Right atrium auricular region (tissue), 2 donors: ENCODE results near the gene TMEM53. TPM values are rescaled to one million over a fixed set of nuclear protein-coding genes. Genes with fewer than 3 reads are reported as not detected.
"Not testable (repeated sequence)": the region's sequence is repeated elsewhere in the genome, so short reads cannot be mapped to it uniquely, and the experiment has no call there.

Experiments
- DNase-seq: peaks from one replicate; pipeline ENCODE4 v3.0.0-alpha.2; 2019; ENCODE audit warnings: low spot score
- H3K27ac ChIP-seq, 2 donors: fragments of 200-600 bp; sonication (generic); 1 replicate in 1 of 2; 2 replicates in 1 of 2; pipeline ENCODE4 v1.5.1; 2016 to 2019
- H3K27me3 ChIP-seq, 2 donors: fragments of 200-600 bp; sonication (generic); one replicate each; pipeline versions ENCODE4 v1.5.1 to v1.6.0; 2017 to 2019
- H3K36me3 ChIP-seq: fragments of 200-600 bp; sonication (generic); one replicate; pipeline ENCODE4 v1.5.1; 2016
- H3K4me1 ChIP-seq, 2 donors: fragments of 200-600 bp; sonication (generic); one replicate each; pipeline versions ENCODE4 v1.5.1 to v1.6.0; 2017 to 2019
- H3K4me3 ChIP-seq, 2 donors: fragments of 200-600 bp; sonication (generic); 1 replicate in 1 of 2; 2 replicates in 1 of 2; pipeline ENCODE4 v1.5.1; 2017 to 2019; ENCODE audit warnings: mild to moderate bottlenecking in 1 of 2, moderate library complexity in 1 of 2
- H3K9me3 ChIP-seq, 2 donors: fragments of 200-600 bp; sonication (generic); one replicate each; pipeline ENCODE4 v1.5.1; 2019
- total RNA-seq, 2 donors: library from RNA; depleted of rRNA; stranded (reverse); fragments of >200 nt; gene quantifications; one replicate each; pipeline ENCODE4 v1.1.0, GENCODE V29; 2016
- TF ChIP-seq, protein P1 (sequence below), 2 donors: fragments of 200-600 bp; sonication (generic); IDR thresholded peaks; one replicate each; pipeline ENCODE4 v1.5.1; 2019; ENCODE audit warnings: antibody characterized with exemption in 2 of 2

Gene TMEM53
- total RNA-seq, 2 donors from 2014 or later, result 8.3 to 13.1 TPM

DNA sequence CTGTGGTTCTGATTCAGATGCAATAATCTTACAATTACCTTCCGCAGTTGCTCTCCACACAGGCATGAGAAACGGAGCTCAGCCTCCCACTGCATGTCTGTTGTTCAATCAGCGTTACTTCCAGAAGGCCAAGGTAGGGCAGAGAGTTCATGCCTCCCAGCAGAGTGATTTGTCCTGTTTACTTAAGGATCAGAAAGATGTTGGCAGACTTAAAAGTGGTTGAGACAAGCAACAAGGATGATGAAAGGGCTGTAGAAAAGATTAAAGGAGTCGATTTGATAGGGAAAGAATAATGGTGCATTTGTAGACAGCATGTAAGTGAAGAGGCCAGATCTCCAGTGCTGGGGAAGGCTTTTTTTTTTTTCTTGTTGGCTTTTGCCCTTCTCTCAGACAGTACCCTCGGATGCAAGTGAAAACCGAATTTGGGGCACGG, 26.9 kb upstream of the TMEM53 start:
- Histone ChIP-seq H3K9me3 (no peaks in the 10 kb centered on the region), H3K27ac (no peak overlapping the region), H3K4me3 (no peak overlapping the region), H3K36me3 (no peaks in the 10 kb centered on the region), H3K4me1 (no peaks in the 10 kb centered on the region), H3K27me3 (no peaks in the 10 kb centered on the region)
- TF ChIP-seq, protein P1, sequence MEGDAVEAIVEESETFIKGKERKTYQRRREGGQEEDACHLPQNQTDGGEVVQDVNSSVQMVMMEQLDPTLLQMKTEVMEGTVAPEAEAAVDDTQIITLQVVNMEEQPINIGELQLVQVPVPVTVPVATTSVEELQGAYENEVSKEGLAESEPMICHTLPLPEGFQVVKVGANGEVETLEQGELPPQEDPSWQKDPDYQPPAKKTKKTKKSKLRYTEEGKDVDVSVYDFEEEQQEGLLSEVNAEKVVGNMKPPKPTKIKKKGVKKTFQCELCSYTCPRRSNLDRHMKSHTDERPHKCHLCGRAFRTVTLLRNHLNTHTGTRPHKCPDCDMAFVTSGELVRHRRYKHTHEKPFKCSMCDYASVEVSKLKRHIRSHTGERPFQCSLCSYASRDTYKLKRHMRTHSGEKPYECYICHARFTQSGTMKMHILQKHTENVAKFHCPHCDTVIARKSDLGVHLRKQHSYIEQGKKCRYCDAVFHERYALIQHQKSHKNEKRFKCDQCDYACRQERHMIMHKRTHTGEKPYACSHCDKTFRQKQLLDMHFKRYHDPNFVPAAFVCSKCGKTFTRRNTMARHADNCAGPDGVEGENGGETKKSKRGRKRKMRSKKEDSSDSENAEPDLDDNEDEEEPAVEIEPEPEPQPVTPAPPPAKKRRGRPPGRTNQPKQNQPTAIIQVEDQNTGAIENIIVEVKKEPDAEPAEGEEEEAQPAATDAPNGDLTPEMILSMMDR (IDR thresholded peaks at IDR 0.05), result no peak
- DNase-seq, result no peak

DNA sequence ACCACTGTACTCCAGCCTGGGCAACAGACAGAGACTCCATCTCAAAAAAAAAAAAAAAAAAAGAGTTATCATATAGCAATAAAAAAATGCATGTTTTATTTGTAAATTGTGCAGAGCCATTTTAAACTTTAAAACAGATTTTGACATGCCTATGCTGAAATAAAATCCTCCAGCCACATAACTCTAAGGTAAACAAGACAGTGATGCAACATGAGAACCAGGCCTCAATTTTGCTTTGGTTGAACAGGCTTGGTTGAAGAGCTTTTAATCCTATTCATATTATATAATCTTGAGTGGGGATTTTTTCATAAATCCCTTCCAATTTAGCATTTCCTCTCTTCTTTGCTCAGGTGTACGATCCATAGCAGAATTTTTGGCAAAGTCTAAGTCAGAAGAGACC, 26.3 kb upstream of the TMEM53 start:
- Histone ChIP-seq H3K27ac (no peak overlapping the region), H3K9me3 (no peaks in the 10 kb centered on the region), H3K4me3 (no peak overlapping the region), H3K4me1 (no peaks in the 10 kb centered on the region), H3K27me3 (no peaks in the 10 kb centered on the region), H3K36me3 (no peaks in the 10 kb centered on the region)
- TF ChIP-seq, protein P1 (IDR thresholded peaks at IDR 0.05), result no peak
- no peak for DNase-seq

DNA sequence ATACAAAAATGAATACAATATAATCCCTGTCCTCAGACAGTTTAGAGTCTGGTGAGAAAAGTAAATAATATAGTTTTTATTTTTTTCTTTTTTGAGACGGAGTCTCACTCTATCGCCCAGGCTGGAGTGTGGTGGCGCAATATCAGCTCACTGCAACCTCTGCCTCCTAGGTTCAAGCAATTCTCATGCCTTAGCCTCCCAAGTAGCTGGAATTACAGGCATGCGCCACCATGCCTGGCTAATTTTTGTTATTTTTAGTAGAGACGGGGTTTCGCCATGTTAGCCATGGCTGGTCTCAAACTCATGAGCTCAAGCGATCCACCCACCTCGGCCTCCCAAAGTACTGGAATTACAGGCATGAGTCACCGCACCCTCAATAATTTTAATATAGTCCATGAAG, 25.1 kb upstream of the TMEM53 start:
- not testable (repeated sequence) for DNase-seq, H3K36me3 ChIP-seq, H3K4me1 ChIP-seq, H3K4me3 ChIP-seq, H3K27ac ChIP-seq, H3K27me3 ChIP-seq, H3K9me3 ChIP-seq

DNA sequence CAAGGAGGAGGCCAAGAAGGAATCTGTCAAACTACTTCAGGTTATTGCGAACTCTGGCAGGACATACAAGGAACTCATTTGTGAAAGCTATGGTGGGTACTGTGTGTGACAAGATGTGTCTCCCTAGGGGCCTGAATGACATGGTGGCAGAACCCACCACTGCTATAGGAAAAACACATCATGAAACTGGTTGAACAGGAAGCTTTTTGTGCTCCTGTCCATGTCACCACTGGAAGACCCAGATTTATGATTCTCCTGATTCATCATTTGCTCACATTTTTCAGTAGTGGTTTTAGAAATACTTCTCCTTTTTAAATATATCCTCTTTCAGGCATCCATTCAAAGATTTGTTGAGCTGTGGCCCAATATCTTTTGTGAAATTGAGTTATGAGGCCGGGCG, 23.9 kb upstream of the TMEM53 start:
- no peaks in the 10 kb centered on the region for H3K9me3 ChIP-seq
- no peaks in the 10 kb centered on the region for H3K27me3 ChIP-seq
- DNase-seq, result no peak
- TF ChIP-seq, protein P1 (IDR thresholded peaks at IDR 0.05), result no peak
- no peaks in the 10 kb centered on the region for H3K4me1 ChIP-seq
- no peaks in the 10 kb centered on the region for H3K36me3 ChIP-seq
- no peak overlapping the region for H3K27ac ChIP-seq
- H3K4me3 ChIP-seq, result no peak overlapping the region

DNA sequence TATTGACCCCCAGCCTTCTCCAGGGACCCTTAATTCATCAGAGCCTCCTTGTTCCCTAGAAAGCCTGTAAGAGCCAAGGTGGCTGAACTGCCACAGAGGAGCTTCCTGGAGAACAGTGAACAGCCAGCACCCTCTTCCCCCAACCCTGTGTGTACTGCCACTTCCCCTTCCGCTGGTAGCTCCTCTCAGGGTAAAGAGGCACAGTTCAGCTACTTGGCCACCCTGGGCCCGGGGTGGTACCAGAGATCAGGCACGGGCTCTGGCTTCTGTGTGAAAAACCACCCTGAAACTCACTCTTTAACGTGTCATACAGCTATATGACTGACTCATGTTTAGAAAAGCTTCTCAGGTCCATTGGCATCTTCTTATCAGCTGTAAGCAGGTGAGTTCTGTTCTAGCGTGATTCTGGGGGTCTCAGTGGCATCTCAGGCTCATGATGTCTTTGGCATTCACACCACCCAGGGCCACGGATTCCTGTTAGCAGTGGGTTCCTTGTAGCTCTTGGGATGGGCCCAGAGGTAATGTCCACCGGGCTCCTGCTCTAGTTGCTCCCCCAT, 22.6 kb upstream of the TMEM53 start:
- H3K4me1 ChIP-seq, result no peaks in the 10 kb centered on the region
- H3K27me3 ChIP-seq, result no peaks in the 10 kb centered on the region
- no peak for DNase-seq
- H3K9me3 ChIP-seq, result no peaks in the 10 kb centered on the region
- TF ChIP-seq, protein P1 (IDR thresholded peaks at IDR 0.05), result no peak
- H3K27ac ChIP-seq, result no peak overlapping the region
- H3K36me3 ChIP-seq, result no peaks in the 10 kb centered on the region
- H3K4me3 ChIP-seq, result no peak overlapping the region

DNA sequence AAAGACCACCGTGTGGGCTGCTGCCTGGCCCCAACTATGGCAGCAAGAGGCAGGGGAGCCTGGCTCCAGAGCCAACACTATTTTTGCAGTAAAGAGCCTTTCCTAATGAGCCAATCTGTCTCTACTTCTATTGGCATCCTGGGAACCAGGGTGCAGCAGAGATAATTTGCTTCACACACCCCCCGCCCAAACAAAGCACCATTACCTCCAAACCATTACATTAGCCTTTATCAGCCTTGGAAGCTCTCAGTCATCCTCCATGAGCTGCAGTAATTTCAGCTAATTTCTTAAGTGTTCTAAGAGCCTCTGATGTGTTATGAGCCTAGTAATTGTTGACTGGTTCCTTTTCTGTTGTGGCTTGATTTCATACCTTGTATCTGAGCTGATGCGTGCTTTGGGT, 21.8 kb upstream of the TMEM53 start:
- DNase-seq, result no peak
- TF ChIP-seq, protein P1 (IDR thresholded peaks at IDR 0.05), result no peak

More for the DNA sequence above, 21.8 kb upstream of the TMEM53 start:
- Histone ChIP-seq H3K36me3 (no peaks in the 10 kb centered on the region), H3K9me3 (no peaks in the 10 kb centered on the region), H3K4me1 (no peaks in the 10 kb centered on the region), H3K27me3 (no peaks in the 10 kb centered on the region), H3K27ac (no peak overlapping the region), H3K4me3 (no peak overlapping the region)
